GM18502 (cell line): Measurements from ENCODE around the gene KCNK18.
"Not testable (repeated sequence)": the region's sequence is repeated elsewhere in the genome, so short reads cannot be mapped to it uniquely, and the experiment has no call there.

Experiments used
- ATAC-seq: cut with Tn5 transposase; IDR thresholded peaks from one replicate; pipeline ENCODE4 v1.9.1; 2021; ENCODE audit warnings: mild to moderate bottlenecking; ENCODE audit not compliant: unreplicated experiment, poor library complexity

KCNK18 gene

DNA sequence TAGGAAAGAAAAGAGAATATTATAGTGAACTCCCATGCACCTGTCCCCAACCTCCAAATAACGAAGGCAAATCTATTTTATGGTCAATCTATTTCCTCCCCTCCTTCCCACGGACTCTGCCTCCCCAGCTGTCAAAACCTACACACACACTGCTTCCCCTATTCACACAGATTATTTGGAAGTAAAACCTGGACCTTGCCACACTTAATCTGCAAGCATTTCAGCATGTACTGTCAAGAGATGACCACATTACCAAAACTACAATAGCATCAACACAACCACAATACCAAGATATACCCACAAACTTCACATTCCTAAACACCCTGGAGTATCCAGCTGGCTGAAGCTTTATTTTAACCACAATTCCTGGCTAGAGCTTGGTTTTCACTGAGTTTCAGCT lies 27.8 kb upstream of the KCNK18 start:
- no peak for ATAC-seq

DNA sequence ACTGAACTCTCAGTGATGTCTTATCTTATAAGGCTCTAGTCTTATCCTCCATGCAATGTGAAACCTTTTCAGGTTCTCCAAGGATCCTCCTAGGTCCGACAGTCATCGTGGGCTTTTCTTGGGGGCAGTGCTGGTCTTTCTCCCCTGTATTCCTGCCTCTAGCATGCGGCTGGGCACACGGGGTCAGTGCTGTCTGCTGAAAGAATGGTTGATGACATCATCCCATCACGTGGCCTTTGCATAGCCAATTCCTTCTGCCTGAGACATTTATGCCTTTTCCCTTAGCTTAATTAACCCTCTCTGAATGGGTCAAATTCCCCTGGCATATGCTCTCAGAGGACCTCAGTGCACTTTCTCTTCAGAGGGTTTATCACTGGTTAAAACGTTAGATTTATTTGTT lies 27.0 kb upstream of the KCNK18 start:
- ATAC-seq, result no peak

DNA sequence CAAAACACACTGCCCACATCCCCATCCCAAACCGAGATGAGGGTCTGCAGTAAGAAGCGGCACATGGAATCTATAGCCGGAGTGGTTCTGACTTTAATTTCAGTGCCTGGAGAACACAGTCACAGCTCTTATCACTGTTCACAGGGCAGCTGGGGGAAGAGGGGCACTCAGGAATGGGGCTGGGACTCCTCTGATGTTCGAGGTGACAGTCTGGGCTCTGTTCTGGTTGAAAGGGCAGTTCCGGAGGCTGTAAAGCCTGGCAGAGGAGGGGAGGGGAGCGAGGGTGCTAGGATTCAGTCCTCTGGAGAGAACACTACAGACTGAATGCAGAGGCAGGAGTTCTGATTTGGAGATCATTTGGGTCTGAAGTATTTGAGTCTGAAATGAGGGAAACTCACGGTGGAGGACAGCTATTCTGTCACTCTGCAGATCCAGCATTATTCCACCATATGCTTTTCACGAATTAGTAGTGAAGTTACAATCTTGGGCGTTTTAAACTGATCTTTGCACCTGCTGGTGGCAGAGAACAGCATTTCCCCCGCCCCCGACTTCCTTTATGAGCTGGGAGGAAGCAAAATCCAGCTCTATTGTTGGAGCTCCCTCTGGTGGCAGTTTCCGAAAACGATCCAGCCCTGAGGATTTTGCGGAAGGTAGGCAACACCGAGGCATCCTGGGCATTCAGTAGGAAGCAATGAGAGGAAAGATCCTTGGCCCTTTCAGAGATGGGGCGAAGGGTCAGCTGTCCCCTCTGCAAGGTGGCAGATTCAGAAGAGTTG lies 22.7 kb upstream of the KCNK18 start:
- peak; percentile 88 for ATAC-seq

DNA sequence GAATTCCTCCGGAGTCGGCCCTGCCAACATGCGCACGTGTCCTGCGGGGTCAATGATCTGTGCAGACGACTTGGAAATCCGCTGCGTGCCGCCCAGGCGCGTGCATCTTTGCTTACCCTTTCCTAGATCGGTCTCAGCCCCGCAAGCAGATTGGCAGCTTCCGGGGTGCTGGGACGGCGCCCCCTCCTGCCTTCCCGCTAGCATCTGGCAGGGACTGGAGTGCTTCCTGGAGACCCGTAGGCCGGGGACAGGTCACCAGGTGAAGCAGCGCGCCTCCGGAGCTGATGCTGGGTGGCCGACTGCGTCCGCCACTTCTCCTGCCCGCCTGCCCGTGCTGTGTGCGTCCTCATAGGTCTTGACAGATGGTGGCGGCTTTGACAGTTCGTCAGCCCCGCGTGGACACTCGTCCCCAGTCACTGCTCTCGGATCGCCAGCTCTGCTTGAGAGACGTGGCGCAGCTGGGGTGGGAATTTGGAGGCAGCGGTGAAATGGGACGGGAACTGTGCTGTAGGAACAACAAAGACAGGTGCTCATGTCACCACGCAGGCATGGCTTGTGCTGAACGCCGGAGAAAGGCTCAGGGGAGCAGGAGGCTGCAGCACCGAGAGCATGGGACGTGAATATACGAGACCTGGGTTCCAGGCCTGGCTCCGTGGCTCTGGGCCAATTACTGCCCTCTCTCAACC lies 21.9 kb upstream of the KCNK18 start:
- ATAC-seq, result peak; percentile 46

DNA sequence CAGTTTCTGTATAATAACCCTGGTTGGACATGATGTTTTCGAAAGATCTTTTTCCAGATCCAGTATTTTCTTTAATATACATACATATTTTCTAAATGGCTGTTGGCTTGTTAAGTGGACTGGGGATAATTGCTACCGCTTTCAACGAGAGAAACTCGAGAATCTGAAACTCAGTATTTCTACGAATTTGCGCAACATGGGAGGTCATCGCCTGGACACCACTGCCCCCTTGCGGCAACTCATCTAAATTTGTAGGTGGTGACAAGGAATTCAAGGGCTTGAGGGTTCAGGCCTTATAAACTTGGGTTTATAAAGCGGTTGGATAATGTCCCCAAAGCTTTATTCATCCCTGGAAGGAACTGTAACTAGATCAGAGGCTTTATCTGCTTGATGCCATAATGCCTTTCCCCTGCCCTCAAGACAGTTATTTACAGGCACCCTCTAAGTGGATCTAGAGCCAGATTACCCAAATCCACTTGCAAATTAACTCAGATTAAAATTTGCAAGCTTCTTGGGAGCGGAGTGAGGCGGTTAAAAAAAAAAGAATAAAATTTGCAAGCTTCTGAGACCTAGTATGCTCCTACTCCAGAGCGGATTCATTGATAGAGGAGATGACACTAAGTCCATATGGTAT lies 21.3 kb upstream of the KCNK18 start:
- peak; percentile 56 for ATAC-seq

DNA sequence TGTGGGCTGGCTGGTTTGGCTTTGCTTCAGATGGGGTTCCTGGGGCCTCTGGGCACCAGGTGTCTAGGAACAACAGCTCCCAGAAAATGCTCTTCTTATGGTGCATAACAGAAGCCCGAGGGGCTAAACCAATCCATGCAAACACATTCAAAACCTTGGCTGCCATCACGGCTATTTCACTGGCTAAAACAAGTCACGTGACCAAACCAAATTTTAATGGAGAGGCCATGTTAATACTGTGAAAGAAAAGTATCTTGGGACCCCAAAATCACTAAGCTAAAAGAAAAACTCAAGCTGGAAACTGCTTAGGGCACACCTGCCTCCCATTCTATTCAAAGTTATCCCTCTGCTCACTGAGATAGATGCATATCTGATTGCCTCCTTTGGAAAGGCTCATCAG lies 19.1 kb upstream of the KCNK18 start:
- no peak for ATAC-seq

DNA sequence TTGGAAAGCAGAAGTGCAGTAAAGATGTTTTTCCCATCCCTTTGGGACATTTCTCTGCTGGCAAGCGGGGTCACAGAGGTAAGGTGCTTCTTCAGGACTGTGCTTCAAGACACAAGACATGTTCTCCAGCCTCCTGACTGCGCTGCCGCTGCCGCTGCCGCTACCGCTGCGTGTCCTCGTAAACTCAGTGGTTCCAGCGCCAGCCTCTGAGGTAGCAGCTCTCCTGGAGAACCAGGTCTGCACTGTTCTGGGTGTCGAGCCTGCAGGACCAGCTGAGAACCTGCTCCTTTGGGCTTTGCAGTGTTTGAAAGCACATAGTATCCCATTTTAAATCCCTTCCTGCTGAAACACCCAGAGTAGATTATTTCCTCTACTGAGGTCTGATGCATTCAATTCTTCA lies 13.0 kb upstream of the KCNK18 start:
- no peak for ATAC-seq

DNA sequence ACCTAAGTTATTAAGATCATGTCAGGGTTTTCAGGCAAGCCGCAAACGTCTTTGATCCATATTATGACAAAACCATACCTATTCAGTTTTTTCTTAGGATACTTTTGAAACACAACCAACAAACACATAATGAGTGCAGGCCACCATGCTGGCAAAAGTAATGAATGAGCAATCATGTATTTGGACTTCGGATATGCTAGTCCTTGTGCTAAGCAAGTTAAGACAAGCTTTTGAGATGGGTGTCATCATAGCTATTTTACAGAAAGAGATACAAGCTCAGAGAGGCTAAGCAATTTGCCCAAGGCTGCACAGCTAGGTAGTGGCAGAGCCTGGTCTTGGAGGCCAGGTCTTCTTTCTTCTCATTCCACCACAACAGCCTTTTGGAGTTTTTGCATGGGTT lies 12.5 kb upstream of the KCNK18 start:
- ATAC-seq, result no peak

DNA sequence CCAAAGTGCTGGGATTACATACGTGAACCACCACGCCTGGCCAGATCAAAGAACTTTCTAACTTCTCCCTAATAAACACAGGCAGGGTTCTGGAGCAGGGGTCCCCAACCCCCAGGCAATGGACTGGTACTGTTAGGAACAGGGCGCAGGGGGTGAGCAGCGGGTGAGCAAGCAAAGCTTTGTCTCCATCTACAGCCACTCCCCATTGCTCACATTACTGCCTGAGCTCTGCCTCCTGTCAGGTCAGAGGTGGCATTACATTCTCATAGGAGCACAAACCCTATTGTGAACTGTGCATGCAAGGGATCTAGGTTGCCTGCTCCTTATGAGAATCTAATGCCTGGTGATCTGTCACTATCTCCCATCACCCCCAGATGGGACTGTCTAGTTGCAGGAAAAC lies 11.5 kb upstream of the KCNK18 start:
- ATAC-seq, result not testable (repeated sequence)

DNA sequence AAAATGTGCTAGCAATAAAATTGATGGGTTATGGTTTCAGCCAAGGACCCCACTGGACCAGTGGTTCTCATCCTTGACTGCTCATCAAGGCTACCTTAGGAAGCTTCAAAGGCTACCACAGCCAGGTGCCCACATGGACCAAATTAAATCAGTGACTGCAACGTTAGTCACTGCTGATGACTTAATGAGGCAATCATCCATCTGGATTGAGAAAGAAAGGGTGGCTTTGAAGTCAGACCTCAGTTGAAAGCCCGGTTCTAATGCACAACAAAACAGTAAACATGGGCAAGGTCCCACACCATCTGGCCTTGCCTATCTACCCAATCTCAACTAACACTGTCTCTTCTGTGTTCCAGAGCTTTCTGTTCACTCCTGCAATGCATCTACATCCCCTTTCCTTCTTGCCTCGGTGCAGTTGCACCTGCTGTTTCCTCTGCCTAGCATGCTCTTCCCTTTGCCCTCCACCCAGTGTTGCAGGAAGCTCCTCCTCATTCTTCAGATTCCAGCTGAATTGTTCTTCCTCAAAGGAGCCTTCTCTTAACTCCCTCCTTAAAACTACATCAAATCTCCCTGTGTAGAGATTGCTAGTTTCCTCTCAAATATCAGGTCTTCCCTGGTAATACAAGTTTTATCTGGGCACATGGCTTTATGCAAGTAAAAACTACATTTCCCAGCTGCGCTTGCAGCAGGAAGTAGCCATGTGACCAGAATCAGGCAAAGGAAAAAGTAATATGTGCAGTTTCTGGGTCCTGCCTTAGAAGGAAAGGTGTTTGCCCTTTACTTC lies 10.3 kb upstream of the KCNK18 start:
- no peak for ATAC-seq

DNA sequence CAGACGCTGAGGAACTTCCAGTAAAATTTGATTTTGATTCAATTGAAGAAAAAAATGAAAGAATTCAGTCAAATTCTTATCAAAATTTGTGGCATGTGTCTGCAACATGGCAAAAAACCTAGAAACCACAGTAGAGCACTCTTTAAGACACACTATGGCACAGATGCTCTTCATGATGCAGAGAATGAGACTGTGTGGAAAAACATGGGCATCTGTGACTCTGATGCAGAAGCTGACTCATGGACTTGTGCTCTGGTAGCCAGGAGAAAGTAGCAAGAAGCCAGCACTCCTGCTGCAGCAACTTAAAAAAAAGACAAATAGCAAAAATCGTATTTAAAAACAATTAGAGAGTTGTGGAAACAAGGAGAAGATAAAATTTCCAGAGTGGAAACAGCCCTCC lies 8.9 kb upstream of the KCNK18 start:
- no peak for ATAC-seq

DNA sequence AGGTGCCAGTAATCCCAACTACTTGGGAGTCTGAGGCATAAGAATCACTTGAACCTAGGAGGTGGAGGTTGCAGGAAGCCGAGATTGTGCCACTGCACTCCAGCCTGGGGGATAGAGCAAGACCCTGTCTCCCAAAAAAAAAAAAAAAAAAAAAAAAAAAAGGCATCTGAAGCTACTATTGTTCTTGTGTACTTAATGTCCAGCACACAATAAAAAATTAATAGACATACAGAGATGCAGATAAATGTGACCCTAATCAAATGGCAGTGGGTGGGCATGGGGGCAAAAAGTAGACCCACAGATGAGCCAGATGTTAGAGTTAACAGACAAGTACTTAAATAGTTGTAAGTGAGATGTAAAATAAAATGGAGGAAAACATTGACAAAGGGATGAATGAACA lies 7.7 kb upstream of the KCNK18 start:
- no peak for ATAC-seq

DNA sequence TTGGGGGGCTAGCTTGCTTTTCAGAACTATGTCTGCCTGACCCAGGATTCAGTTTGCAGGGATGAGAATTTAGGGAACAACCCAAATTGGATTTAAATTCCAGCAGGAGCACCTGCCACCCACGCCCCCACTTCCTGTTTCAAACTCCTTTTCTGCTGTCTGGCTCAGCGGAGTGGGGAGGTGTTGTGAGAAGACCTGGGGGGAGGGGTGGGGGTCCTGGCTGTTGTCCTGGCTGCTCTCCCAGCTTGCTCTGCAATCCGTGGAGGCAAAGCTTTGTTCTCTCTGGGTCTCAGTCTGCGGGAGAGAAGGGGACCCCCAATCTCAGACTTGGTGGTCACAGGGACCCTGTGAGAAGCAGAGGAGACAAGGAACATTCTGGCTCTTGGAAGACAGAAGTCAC lies 799 bp downstream of the KCNK18 start:
- no peak for ATAC-seq

DNA sequence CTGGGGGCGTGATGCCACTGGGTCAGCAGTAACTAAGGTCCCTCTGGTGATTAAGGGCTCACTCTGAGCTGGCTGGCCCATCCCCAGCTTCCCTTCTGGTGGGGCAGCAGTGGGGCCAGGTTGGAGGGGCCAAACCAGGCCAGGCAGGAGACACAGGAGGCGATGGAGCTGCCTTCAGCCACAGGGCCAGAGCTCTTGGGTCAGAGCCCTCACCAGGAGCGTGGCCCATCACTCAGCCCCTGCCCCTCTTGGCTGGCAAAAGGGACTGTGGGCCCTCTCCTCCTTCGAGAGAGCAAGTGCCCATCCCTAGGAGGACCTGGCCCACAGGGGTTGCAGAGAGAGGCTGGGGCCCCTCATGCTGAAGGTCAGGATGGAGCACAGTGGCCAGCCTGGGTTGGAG lies 4.5 kb downstream of the KCNK18 start:
- ATAC-seq, result no peak

DNA sequence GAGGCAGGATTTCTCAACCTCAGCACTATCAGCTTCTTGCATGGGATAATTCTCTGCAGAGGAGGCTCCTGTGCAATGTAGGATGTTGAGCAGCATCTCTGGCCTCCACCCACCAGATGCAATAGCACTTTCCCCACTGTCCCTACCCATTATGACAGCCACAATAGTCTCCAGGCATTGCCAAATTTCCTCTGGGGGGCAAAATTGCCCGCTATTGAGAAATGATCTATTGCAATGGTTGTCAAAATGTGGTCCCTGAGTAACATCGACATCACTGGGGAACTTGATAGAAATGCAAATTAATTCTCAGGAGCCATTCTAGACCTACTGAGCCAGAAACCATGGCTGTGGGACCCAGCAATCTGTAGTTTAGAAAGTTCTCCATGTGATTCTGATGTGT lies 7.0 kb downstream of the KCNK18 start:
- no peak for ATAC-seq

DNA sequence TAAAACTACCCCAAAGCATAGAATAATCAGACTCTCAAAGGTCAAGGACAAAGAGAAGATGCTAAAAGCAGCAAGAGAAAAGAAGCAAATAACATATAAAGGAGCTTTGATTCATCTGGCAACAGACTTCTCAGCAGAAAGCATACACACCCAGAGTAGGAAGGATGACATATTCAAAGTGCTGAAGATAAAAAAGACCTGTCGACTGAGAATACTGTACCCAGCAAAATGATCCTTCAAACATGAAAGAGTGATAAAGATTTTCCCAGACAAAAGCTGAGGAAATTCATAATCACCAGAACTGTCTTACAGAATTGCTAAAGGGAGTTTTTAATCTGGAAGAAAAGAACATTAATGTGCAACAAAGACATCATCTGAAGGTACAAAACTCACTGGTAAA lies 14.9 kb downstream of the KCNK18 start:
- ATAC-seq, result no peak

DNA sequence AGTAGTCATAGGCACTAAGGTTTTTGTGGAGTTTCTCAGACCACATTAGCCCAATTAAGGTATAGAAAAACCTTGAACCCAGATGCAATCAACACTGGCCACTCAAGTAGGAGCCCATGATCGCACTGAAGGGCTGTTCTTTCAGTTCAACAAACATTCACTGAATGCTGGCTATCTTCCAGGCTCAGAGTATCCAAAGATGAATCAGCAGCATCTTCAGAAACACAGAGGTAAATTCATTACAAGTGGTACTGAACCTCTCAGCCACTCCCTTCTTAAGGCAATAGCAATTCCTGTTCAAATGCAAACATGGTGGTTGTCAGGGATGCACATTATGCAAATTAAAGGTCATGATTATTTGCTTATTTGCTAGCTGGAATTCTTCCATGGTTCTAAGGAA lies 17.1 kb downstream of the KCNK18 start:
- ATAC-seq, result no peak

DNA sequence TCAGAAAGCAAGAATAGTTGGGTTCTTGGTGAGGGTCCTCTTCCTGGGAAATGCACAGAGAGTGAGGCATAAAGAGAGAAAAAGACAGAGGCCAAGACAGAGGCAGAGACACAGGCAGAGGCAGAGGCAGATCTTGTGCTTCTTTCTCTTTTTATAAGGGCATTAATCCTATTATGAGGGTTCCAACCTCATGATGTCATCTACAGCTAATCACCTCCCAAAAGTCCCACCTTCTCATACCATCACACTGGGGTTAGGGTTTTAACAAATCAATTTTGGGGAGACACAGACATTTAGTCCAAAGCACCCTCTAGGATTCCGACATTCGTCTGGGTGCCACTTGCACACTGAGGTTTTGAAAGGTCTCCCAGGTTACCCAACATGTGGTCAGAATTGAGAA lies 17.8 kb downstream of the KCNK18 start:
- ATAC-seq, result no peak

DNA sequence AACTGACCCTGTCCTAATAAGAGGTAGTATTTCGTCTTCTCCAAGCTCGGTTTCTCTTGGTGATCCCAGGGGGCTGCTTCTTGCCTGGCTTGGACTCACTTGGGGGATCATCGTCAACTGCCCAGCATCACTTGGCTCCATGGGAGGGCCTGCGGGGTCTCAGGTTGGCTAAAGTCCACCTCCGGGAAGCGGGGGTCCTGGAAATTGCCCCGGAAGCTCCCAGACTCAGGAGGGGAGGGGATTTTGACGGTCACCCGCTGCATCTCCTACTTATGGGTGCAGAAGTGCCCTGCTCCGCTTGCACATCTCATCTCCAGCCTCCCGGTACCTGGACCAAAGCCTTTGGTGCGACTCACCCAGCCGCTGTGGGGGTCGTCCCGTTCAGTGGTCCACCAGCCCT lies 18.7 kb downstream of the KCNK18 start:
- ATAC-seq, result no peak

DNA sequence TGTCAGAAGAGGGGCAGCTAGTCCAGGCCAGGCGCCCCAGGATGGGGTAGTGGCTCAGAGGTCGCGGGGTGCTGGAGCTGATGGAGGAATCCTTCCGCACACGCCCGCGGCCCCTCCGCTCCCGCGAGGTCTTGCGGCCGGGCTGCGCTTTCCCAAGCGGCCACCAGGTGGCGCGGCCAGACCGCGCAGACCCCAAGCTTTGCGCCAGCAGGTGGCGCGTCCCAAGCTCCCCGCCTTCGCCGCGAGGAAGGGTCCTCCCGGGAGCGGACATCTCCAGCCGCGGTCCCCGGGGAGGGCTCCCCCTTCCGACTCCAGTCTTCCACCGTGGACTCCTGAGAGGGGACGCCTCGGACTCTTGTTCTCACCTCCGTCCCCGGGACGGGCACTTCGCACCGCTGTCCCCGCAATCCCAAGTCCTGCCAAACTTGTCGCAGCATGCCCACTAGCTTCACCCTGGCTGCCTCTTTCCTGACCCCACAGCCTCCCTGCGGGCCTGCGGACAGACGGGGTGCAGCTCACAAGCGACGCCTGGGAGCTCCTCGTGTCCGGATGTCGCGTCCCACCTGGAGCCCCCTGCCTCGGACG lies 19.4 kb downstream of the KCNK18 start:
- peak; percentile 90 for ATAC-seq
